AG04450 (cell line): Measurements from ENCODE around the gene TAS2R39. TPM values are rescaled to one million over a fixed set of nuclear protein-coding genes. Genes with fewer than 3 reads are reported as not detected.
"Not testable (repeated sequence)": the region's sequence is repeated elsewhere in the genome, so short reads cannot be mapped to it uniquely, and the experiment has no call there.

ENCODE experiments used
- CTCF ChIA-PET: fragments of 300-600, 350-600 bp; formaldehyde crosslinking; extraction: SDS; loops from one replicate; lab custom pipeline; 2022; ENCODE audit warnings: antibody characterized with exemption, inconsistent platforms; lab: Charles Lee
- POLR2A ChIA-PET: fragments of 350-600 bp; formaldehyde crosslinking; extraction: SDS; loops from one replicate; lab custom pipeline; 2021; ENCODE audit warnings: antibody characterized with exemption, inconsistent platforms; lab: Yijun Ruan, JAX
- DNase-seq: peaks from one replicate; pipeline ENCODE4 v3.0.0-alpha.2; 2011; ENCODE audit warnings: low read depth, low spot score
- H3K27ac ChIP-seq: one replicate; pipeline ENCODE4 v1.5.1; 2012; ENCODE audit warnings: low read depth, low read length, control low read depth
- H3K27me3 ChIP-seq: one replicate; pipeline ENCODE4 v1.6.0; 2012; ENCODE audit warnings: low read length; ENCODE audit not compliant: control insufficient read depth, insufficient read depth
- H3K4me3 ChIP-seq: 2 replicates; pipeline ENCODE4 v1.5.1; 2011; ENCODE audit warnings: mild to moderate bottlenecking, low read depth, low read length, control low read depth
- H3K9me3 ChIP-seq: 2 replicates; pipeline ENCODE4 v1.5.1; 2012; ENCODE audit warnings: low read length; ENCODE audit not compliant: control insufficient read depth, insufficient read depth
- CTCF ChIP-seq: IDR thresholded peaks from 2 replicates; pipeline ENCODE4 v1.5.1; 2011; ENCODE audit warnings: low read depth, low read length, control low read depth, inconsistent platforms
- polyA minus RNA-seq: library from RNA; depleted of rRNA, polyadenylated mRNA; stranded (reverse); fragments of >200 nt; gene quantifications from 2 replicates; pipeline ENCODE4 v1.2.3, GENCODE V29; 2011; rRNA and poly(A)+ RNA removed
- polyA plus RNA-seq: library from polyadenylated mRNA; depleted of rRNA; stranded (reverse); fragments of >200 nt; gene quantifications from 2 replicates; pipeline ENCODE4 v1.2.3, GENCODE V29; 2011; rRNA removed

The TAS2R39 gene
- not detected in 2 replicates for polyA plus RNA-seq
- polyA minus RNA-seq: not detected in 2 replicates

GRCh38 chr7:143183024-143183423 lies at the start of gene TAS2R39:
TAS2R39 (plus strand) TSS chr7:143183419; CDS start chr7:143183419, 0 bp downstream.
- TF ChIP-seq CTCF: no peak
- DNase-seq: no peak
- ChIA-PET POLR2A (no interaction called here), CTCF (interaction anchor here (1.2 kb wide), 1 partner anchor 32 kb away, joined by 6 read pairs; no protein-coding TSS in a partner anchor)
- Histone ChIP-seq H3K27me3 (no peaks in the 10 kb centered on the region), H3K27ac (no peak within 1 kb of the TSS), H3K9me3 (peaks cover 2% of the 10 kb centered on the region; the same call in 1 of the 2 replicates), H3K4me3 (no peak within 1 kb of the TSS)

GRCh38 chr7:143147070-143147469 lies 36.1 kb upstream of the TAS2R39 start:
- no peak overlapping the region for H3K27ac ChIP-seq
- no peak overlapping the region for H3K4me3 ChIP-seq
- ChIA-PET CTCF (no interaction called here), POLR2A (no interaction called here)
- H3K27me3 ChIP-seq: no peaks in the 10 kb centered on the region
- no peak for TF ChIP-seq CTCF
- peaks cover 7% of the 10 kb centered on the region for H3K9me3 ChIP-seq
- no peak for DNase-seq

GRCh38 chr7:143148050-143148449 lies 35.2 kb upstream of the TAS2R39 start:
- Histone ChIP-seq H3K9me3 (peaks cover 2% of the 10 kb centered on the region; the same call in 1 of the 2 replicates), H3K27ac (no peak overlapping the region), H3K4me3 (no peak overlapping the region), H3K27me3 (no peaks in the 10 kb centered on the region)
- no peak for DNase-seq
- CTCF ChIA-PET: no interaction called here
- POLR2A ChIA-PET: no interaction called here
- no peak for TF ChIP-seq CTCF

- no peak for DNase-seq
- H3K27ac ChIP-seq: no peak overlapping the region
- no peaks in the 10 kb centered on the region for H3K27me3 ChIP-seq
- H3K9me3 ChIP-seq: peaks cover 2% of the 10 kb centered on the region; the same call in 1 of the 2 replicates
- no peak overlapping the region for H3K4me3 ChIP-seq
- ChIA-PET POLR2A (no interaction called here), CTCF (no interaction called here)
- TF ChIP-seq CTCF: no peak
These were observed 34.6 kb upstream of the TAS2R39 start for GRCh38 chr7:143148651-143149050.

GRCh38 chr7:143150696-143151095 lies 32.5 kb upstream of the TAS2R39 start:
- DNase-seq, H3K27me3 ChIP-seq, H3K27ac ChIP-seq, CTCF ChIA-PET, POLR2A ChIA-PET, H3K4me3 ChIP-seq, H3K9me3 ChIP-seq: not testable (repeated sequence)

- H3K4me3 ChIP-seq, DNase-seq: not testable (repeated sequence)
- CTCF ChIA-PET: interaction anchor here (1.3 kb wide), 1 partner anchor 57 kb away, joined by 4 read pairs; no protein-coding TSS in a partner anchor
These were observed 24.6 kb upstream of the TAS2R39 start for GRCh38 chr7:143158617-143159016.

More at GRCh38 chr7:143158617-143159016, 24.6 kb upstream of the TAS2R39 start:
- H3K9me3 ChIP-seq, H3K27me3 ChIP-seq, H3K27ac ChIP-seq, POLR2A ChIA-PET: not testable (repeated sequence)
